OCI-LY3 (cell line): ENCODE results near the gene PEX12.
"Not testable (repeated sequence)": the region's sequence is repeated elsewhere in the genome, so short reads cannot be mapped to it uniquely, and the experiment has no call there.

Source experiments
- H2AFZ ChIP-seq: fragments of 200-600, 300-600 bp; shearing (Covaris generic); 2 replicates; pipeline ENCODE4 v1.6.0; 2014; ENCODE audit warnings: antibody characterized with exemption, low read depth, low read length
- H3K27ac ChIP-seq: fragments of 200-600, 300-600 bp; sonication (generic); 2 replicates; pipeline ENCODE4 v1.5.1; 2014; ENCODE audit warnings: mild to moderate bottlenecking, low read length, moderate library complexity, mixed read lengths
- H3K27me3 ChIP-seq: fragments of 200-600, 300-600 bp; sonication (generic); 2 replicates; pipeline ENCODE4 v1.6.1; 2014; ENCODE audit warnings: low read depth, low read length, mixed read lengths
- H3K36me3 ChIP-seq: fragments of 200-600, 300-600 bp; sonication (generic); replicated peaks from 2 replicates; pipeline ENCODE3; 2014; ENCODE audit warnings: low read depth, low read length, mixed read lengths
- H3K4me1 ChIP-seq: fragments of 300-600, 200-600 bp; sonication (generic); 2 replicates; pipeline ENCODE4 v1.6.1; 2014; ENCODE audit warnings: low read length, mixed read lengths
- H3K4me2 ChIP-seq: fragments of 200-600, 300-600 bp; sonication (generic); 2 replicates; pipeline ENCODE4 v1.6.1; 2014; ENCODE audit warnings: low read length, mixed read lengths
- H3K4me3 ChIP-seq: fragments of 300-600, 200-600 bp; sonication (generic); 2 replicates; pipeline ENCODE4 v1.5.1; 2014; ENCODE audit warnings: antibody characterized with exemption, mild to moderate bottlenecking, low read length, moderate library complexity
- H3K79me2 ChIP-seq: fragments of 300-600, 200-600 bp; shearing (Covaris generic); 2 replicates; pipeline ENCODE4 v1.6.1; 2014; ENCODE audit warnings: mild to moderate bottlenecking, low read length, mixed read lengths
- H3K9ac ChIP-seq: fragments of 300-600, 200-600 bp; shearing (Covaris generic); 2 replicates; pipeline ENCODE4 v1.6.0; 2014; ENCODE audit warnings: mild to moderate bottlenecking, low read length, moderate library complexity
- H3K9me3 ChIP-seq: fragments of 200-600, 300-600 bp; shearing (Covaris generic); 2 replicates; pipeline ENCODE4 v1.6.1; 2014; ENCODE audit warnings: low read length, mixed read lengths; ENCODE audit not compliant: insufficient read depth
- H4K20me1 ChIP-seq: fragments of 200-600, 300-600 bp; sonication (generic); 2 replicates; pipeline ENCODE4 v1.6.1; 2016; ENCODE audit warnings: low read length, mixed read lengths; ENCODE audit not compliant: insufficient read depth
- EZH2phosphoT487 ChIP-seq: fragments of 200-600 bp; shearing (Covaris generic); IDR thresholded peaks from 2 replicates; pipeline ENCODE4 v1.6.1; 2018; ENCODE audit warnings: antibody characterized with exemption, mixed run types, low read depth
- TF ChIP-seq, protein P1 (sequence below): fragments of 200-600, 300-600 bp; sonication (generic); IDR thresholded peaks from 2 replicates; pipeline ENCODE4 v1.5.1; 2014; ENCODE audit warnings: antibody characterized with exemption, low read length, low read depth

Gene PEX12

DNA sequence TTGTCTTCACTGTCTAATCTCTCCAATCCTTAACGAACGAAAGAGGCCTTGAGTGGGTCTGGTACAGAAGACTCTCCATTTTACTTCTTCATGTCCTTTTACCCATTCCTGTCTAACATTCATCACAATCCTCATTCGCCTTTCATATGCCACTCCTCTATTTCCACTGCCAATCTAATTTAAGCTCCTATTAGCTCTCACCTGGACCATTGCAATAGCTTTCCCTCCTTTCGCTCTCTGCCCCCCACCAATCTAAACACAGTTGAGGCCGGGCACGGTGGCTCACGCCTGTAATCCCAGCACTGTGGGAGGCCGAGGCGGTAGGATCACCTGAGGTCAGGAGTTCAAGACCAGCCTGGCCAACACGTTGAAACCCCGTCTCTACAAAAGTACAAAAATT, 11.4 kb downstream of the PEX12 start:
- H3K4me3 ChIP-seq: peak overlapping the region; percentile 98; the same call in 1 of the 2 replicates
- H3K27ac ChIP-seq: no peak overlapping the region
- H3K27me3 ChIP-seq: no peaks in the 10 kb centered on the region
- no peaks in the 10 kb centered on the region for H3K9me3 ChIP-seq
- no peak overlapping the region for H3K9ac ChIP-seq
- H3K36me3 ChIP-seq: no peaks in the 10 kb centered on the region
- peaks cover 16% of the 10 kb centered on the region; the same call in 1 of the 2 replicates for H3K4me1 ChIP-seq
- H2AFZ ChIP-seq: no peak overlapping the region
- H3K79me2 ChIP-seq: peaks cover 36% of the 10 kb centered on the region
- no peaks in the 10 kb centered on the region for H4K20me1 ChIP-seq
- TF ChIP-seq, protein P1, sequence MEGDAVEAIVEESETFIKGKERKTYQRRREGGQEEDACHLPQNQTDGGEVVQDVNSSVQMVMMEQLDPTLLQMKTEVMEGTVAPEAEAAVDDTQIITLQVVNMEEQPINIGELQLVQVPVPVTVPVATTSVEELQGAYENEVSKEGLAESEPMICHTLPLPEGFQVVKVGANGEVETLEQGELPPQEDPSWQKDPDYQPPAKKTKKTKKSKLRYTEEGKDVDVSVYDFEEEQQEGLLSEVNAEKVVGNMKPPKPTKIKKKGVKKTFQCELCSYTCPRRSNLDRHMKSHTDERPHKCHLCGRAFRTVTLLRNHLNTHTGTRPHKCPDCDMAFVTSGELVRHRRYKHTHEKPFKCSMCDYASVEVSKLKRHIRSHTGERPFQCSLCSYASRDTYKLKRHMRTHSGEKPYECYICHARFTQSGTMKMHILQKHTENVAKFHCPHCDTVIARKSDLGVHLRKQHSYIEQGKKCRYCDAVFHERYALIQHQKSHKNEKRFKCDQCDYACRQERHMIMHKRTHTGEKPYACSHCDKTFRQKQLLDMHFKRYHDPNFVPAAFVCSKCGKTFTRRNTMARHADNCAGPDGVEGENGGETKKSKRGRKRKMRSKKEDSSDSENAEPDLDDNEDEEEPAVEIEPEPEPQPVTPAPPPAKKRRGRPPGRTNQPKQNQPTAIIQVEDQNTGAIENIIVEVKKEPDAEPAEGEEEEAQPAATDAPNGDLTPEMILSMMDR: no peak
- no peak for TF ChIP-seq EZH2phosphoT487
- H3K4me2 ChIP-seq: peak overlapping the region; percentile 71; the same call in 1 of the 2 replicates

DNA sequence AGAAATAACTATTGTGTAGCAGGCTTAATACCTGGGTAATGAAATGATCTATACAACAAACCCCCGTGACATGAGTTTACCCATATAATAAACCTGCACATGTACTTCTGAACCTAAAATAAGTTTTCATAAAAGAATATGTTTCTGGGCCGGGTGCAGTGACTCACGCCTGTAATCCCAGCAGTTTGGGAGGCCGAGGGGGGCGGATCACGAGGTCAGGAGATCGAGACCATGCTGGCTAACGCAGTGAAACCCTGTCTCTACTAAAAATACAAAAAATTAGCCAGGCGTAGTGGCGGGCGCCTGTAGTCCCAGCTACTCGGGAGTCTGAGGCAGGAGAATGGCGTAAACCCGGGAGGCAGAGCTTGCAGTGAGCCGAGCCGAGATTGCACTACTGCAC, 15.2 kb downstream of the PEX12 start:
- not testable (repeated sequence) for H3K9ac ChIP-seq

DNA sequence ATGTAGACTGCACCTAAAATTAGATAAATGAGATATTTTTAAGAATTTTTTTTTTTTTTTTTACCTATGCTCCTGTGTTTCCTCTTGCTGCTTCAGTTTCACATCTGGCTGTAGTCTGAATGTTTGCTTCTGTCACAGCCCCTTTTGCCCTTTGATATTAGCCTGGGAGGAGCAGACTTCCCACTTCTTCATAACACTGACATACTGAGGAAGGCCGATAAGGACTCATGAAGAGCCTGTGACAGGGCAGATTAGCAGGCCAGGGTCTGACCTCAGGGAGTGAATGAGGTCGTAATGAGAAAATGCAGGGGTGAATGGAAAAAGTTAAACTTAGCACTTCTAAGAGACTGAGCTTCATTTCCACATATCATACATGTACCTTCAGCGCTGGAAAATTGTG, 17.7 kb downstream of the PEX12 start, which contains the start of gene SLFN14:
Gene SLFN14, minus strand, starts transcription at position 117 of the 400 bp plus-strand sequence. CDS start 2,757 bp downstream, outside the sequence.
- Histone ChIP-seq H3K36me3 (no peaks in the 10 kb centered on the region), H3K27ac (no peak within 1 kb of the TSS), H3K4me3 (no peak within 1 kb of the TSS), H3K27me3 (0 out of 2 replicates have a peak, but pooled peaks cover 8% of the 10 kb centered on the region), H3K79me2 (no peaks in the 10 kb centered on the region), H3K4me2 (no peak within 1 kb of the TSS), H2AFZ (0 out of 2 replicates have a peak within 1 kb of the TSS, but pooled peaks have one; percentile 46), H3K9me3 (no peaks in the 10 kb centered on the region), H4K20me1 (no peaks in the 10 kb centered on the region), H3K9ac (no peak within 1 kb of the TSS), H3K4me1 (peaks cover 6% of the 10 kb centered on the region; the same call in 1 of the 2 replicates)
- TF ChIP-seq, protein P1: no peak
- no peak for TF ChIP-seq EZH2phosphoT487

More for the DNA sequence above, 15.2 kb downstream of the PEX12 start:
- Histone ChIP-seq H3K4me3 (peak overlapping the region; percentile 25), H3K4me2 (peak overlapping the region; percentile 35; the same call in 1 of the 2 replicates)
- not testable (repeated sequence) for H3K9me3 ChIP-seq, H3K79me2 ChIP-seq, H4K20me1 ChIP-seq, H3K36me3 ChIP-seq, H3K27me3 ChIP-seq, H2AFZ ChIP-seq, H3K4me1 ChIP-seq, H3K27ac ChIP-seq

DNA sequence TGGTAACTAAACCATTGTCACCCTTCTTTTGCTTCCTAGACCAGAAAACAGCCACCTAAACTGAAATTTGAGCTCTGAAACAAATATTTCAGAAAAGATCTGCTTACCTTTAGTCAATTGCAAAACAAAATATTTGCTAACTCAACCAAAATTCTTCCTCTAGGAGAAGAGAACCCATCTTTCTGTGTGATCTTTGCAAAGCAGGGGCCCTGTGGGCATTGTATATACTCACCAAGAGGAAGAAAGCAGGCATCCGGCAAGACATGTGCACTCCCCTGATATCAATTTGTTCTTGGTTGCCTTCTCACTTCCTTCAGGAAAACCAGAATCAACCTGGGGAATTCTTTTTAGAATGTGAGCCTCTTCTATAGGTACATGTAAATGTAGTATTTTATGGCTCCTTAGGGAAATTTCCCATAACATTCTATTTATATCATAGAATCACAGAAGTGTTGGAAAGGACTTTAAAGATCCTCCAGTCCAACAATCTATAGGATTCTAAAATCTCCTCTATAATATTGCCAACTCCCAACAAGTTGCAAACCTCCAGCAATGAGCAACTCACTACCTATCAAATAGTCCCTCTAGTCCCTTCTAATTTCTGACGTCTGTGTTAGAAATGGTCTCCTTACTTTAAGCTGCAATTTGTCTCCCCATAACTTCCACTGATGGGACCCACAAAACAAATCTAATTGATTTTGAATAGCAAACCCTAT, 18.7 kb downstream of the PEX12 start:
- Histone ChIP-seq H3K4me2 (no peak overlapping the region), H3K4me3 (no peak overlapping the region), H2AFZ (no peak overlapping the region), H3K79me2 (no peaks in the 10 kb centered on the region), H4K20me1 (no peaks in the 10 kb centered on the region), H3K4me1 (peaks cover 9% of the 10 kb centered on the region), H3K9me3 (no peaks in the 10 kb centered on the region), H3K27ac (no peak overlapping the region), H3K27me3 (0 out of 2 replicates have a peak, but pooled peaks cover 8% of the 10 kb centered on the region), H3K9ac (no peak overlapping the region), H3K36me3 (no peaks in the 10 kb centered on the region)
- TF ChIP-seq EZH2phosphoT487: no peak
- TF ChIP-seq, protein P1: no peak
